GM12874 (cell line): ENCODE data around the gene YPEL2.

Source experiments
- TF ChIP-seq, protein P1 (sequence below): IDR thresholded peaks from 2 replicates; pipeline ENCODE4 v1.5.1; 2011; ENCODE audit warnings: low read depth, mild to moderate bottlenecking, control low read depth, low read length, moderate library complexity; ENCODE audit not compliant: insufficient read depth

Gene YPEL2

DNA sequence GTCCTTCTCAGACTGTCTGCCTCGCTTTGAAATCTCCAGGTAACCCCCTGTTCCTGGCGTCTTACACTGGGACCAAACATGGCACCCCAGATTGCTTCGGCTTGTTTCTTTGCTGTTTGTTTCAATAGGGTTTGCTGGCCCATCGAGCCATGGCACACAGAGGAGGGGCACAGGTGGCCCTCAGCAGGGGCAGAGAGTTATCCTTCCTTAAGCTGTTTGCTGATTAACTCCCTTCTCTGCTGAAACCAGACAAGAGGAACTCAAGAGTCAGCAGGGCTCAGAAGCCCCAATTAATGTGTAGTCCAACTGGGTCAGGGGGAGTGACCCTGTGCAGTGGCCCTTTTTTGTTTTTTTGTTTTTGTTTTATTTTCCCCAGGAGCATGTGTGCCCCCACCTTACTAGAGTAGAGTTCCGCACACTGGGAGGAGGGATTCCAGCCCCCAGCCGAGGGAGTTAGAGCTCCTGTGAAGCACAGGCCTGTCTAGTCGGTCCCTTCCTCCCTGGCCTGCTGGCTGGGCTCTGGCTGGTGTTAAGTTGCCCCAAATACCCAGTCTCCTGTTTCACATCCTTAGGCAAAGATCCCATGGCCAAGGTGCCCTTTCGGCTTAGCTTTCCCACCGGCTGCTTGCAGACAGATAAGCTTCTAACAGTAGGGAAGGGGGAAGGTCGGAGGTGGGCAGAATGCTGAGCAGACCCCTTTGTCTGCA is 39.3 kb downstream of the YPEL2 start:
- TF ChIP-seq, protein P1, sequence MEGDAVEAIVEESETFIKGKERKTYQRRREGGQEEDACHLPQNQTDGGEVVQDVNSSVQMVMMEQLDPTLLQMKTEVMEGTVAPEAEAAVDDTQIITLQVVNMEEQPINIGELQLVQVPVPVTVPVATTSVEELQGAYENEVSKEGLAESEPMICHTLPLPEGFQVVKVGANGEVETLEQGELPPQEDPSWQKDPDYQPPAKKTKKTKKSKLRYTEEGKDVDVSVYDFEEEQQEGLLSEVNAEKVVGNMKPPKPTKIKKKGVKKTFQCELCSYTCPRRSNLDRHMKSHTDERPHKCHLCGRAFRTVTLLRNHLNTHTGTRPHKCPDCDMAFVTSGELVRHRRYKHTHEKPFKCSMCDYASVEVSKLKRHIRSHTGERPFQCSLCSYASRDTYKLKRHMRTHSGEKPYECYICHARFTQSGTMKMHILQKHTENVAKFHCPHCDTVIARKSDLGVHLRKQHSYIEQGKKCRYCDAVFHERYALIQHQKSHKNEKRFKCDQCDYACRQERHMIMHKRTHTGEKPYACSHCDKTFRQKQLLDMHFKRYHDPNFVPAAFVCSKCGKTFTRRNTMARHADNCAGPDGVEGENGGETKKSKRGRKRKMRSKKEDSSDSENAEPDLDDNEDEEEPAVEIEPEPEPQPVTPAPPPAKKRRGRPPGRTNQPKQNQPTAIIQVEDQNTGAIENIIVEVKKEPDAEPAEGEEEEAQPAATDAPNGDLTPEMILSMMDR, result no peak

DNA sequence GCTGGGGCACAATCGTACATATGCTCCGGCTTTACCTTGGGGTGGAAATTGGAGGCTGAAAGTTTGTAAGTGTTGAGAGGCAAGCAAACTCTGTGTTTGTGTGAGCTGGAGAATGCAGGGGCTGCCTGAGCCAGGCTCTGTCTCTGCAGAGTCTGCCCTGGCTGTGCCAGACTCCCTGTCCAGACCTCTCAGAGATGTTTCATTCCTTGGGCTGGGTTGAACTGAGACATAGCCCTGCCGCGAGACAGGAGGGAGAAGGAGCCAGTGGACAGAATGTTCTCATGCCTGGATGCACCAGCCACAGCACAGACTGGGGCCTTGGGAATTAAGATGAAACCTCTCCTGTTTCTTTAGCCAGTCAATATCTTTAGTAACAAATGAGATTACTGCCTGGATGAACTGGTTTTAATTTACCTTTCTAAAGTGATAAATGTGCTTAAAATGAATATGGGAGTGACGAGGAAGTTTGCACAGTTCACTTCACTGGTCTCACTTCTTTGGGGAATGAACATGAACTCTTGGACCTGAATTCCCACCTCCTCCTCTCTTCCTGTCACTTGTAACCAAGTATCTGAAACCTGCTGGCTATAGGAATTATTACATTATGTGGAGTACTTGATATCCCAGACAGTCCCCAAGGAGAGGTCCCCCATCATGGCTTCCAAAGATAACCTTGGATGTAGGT is 40.1 kb downstream of the YPEL2 start:
- TF ChIP-seq, protein P1, result no peak

DNA sequence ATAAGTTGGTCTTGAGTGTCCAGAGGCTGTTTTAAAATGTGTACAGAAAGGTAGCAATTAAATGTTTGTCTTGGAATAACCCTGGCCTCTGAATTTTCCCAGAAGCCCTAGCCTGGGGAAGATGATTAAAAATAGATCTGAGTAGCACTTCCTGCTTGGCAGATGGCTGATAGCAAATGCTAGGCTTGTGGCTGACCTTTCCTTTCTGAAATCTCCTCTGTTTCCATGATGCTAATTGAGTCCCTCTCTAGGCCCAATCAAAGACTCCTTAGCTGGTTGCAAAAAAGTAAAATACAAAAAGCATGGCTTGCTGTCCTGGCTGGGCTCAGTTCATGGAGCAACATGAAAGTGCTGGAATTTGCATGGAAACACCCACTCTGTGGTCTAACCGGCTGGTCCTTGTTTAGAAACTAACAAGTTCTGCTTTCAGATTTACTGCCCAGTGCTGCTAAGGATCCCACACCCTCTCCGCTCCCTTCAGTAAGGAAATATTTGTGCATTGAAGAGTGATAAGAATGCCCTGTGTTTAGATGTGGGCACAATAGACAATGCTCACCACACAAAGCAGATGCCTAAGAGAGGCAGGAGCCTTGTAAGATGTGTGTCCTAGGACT is 40.8 kb downstream of the YPEL2 start:
- TF ChIP-seq, protein P1, result no peak

DNA sequence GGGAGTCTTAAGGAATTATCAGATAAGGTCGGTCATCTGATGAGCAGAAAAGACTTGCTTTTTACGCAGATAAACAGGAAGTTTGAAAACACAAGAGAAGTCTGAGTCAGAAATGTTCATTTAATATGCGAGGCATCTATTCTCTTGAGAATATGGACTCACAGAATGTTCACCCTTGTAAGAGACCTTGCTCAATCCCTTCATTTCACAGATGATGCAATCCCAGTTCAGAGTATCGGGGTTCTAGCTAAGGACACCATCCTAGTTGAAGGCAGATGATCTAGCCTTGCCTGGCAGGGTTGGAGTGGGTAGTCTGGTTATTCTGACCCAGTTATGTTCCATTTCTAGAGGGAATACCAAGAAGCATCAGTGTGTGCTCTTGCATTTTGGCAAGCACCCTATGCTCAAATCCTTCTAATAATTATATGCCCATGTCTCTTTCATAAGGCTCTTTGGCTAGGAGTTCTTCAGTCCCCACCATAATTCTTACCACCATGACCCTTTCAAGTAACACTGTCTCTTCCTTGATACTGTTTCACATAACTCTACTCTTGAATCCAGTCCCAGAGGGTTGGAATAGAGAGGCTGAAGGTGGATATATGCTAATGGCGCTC is 42.5 kb downstream of the YPEL2 start:
- TF ChIP-seq, protein P1, result no peak

DNA sequence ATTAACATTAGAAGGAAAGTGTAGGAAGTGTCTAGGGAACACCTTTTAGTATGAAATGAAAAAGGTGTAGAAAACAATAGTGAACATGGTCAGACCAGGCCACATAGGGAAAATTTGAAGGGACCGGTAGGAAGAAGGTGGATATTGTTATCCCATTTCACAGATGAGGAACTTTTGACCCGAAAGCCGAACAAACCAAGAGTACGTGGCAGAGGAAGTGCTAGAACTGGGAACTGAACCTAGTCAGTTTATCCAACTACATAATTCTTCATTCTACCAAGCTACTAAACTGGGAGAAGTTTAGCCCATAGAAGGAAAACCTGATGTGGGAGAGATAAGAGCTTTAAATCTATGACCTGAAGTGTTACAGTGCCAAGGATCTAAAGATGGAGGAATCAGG is 43.2 kb downstream of the YPEL2 start:
- TF ChIP-seq, protein P1, result no peak

DNA sequence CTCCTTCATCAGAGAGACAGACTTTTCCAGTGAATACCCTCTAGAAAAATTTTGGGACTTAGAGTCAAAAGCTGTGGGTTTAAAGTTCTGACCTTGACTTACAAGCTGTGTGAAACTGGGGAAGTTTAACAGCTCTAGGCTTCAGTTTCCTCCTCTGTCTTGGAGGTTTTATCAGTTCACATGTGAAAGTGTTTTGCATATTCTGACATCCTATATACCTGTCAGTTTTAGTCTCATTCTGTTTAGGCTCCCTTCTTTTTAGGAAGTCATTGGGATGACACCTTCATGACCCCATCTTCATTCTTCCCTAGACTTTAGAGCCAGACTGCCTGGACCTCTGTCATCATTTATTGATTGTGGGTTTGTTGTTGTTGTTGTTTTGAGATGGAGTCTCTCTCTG is 44.4 kb downstream of the YPEL2 start:
- TF ChIP-seq, protein P1, result no peak

DNA sequence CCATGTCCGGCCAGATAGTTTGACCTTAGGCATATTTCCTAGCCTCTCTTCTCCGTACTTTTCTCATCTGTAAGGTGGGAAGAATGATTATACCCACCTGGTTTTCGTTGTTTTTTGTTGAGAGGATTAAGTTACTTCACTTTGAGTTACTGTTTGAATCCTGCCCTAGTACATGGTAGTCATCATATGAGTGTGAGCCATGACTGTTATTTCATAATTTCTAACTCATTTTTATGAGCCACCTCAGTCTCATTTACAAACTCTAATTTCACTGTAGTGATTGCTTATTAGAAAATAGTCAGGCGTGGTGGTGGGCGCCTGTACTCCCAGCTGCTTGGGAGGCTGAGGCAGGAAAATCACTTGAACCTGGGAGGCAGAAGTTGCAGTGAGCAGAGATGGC is 45.1 kb downstream of the YPEL2 start:
- TF ChIP-seq, protein P1, result no peak
